ENCODE measurements around the gene ADGRB2. TPM values are rescaled to one million over a fixed set of nuclear protein-coding genes. Genes with fewer than 3 reads are reported as not detected.
A peak's percentile ranks its signal among the peaks of the same experiment; 100 is the strongest.

Gene ADGRB2
- total RNA-seq, 6 donors from 2014 or later = 0.34 to 1.9 (median 1.1) TPM

- TF ChIP-seq POLR2A (IDR thresholded peaks at IDR 0.05) = no peak
- TF ChIP-seq CTCF (IDR thresholded peaks at IDR 0.05) = no peak
- no peak for TF ChIP-seq EP300 (IDR thresholded peaks at IDR 0.05)
- TF ChIP-seq POLR2AphosphoS5 (IDR thresholded peaks at IDR 0.05) = no peak
- no peaks in the 10 kb centered on the region for H3K36me3 ChIP-seq
- H3K9me3 ChIP-seq = no peaks in the 10 kb centered on the region
- H3K4me1 ChIP-seq = peaks cover 0 to 2% (median 0%) of the 10 kb centered on the region in 4 donors
- WGBS, 2 donors = 64 to 72% methylated on average over 4 of the region's 4 CpGs
- no peak for DNase-seq
- no peak overlapping the region for H3K4me3 ChIP-seq
- H3K27me3 ChIP-seq = no peaks in the 10 kb centered on the region
- H3K27ac ChIP-seq = no peak overlapping the region
- ATAC-seq (ENCODE audit: low FRiP score in 2 of 2) = no peak
These were observed 43.3 kb upstream of the ADGRB2 start for GRCh38 chr1:31807273-31808048.

GRCh38 chr1:31805318-31805717, 41.2 kb upstream of the ADGRB2 start:
- no peaks in the 10 kb centered on the region for H3K36me3 ChIP-seq
- WGBS, 2 donors = 87 to 89% methylated on average over 6 of the region's 6 CpGs

GRCh38 chr1:31804098-31804497, 40.0 kb upstream of the ADGRB2 start:
- TF ChIP-seq POLR2A (IDR thresholded peaks at IDR 0.05) (no peak), EP300 (IDR thresholded peaks at IDR 0.05) (no peak), POLR2AphosphoS5 (IDR thresholded peaks at IDR 0.05) (no peak), CTCF (IDR thresholded peaks at IDR 0.05) (no peak)
- no peak for ATAC-seq (ENCODE audit: low FRiP score in 2 of 2)
- no peak overlapping the region for H3K27ac ChIP-seq
- WGBS, 2 donors = 61 to 74% methylated on average over 1 of the region's 1 CpG
- DNase-seq = no peak
- H3K27me3 ChIP-seq = no peaks in the 10 kb centered on the region
- no peaks in the 10 kb centered on the region for H3K9me3 ChIP-seq
- peaks cover 0 to 5% (median 0%) of the 10 kb centered on the region in 4 donors for H3K4me1 ChIP-seq
- H3K4me3 ChIP-seq = no peak overlapping the region
- H3K36me3 ChIP-seq = no peaks in the 10 kb centered on the region

More at GRCh38 chr1:31805318-31805717, 41.2 kb upstream of the ADGRB2 start:
- no peaks in the 10 kb centered on the region for H3K27me3 ChIP-seq
- H3K9me3 ChIP-seq = no peaks in the 10 kb centered on the region
- H3K4me1 ChIP-seq = peaks cover 0 to 5% (median 0%) of the 10 kb centered on the region in 4 donors
- ATAC-seq (ENCODE audit: low FRiP score in 2 of 2) (no peak), DNase-seq (peak in 1 of 2 donors; percentile 0)
- H3K4me3 ChIP-seq = no peak overlapping the region
- H3K27ac ChIP-seq = no peak overlapping the region
- TF ChIP-seq POLR2AphosphoS5 (IDR thresholded peaks at IDR 0.05) (no peak), CTCF (IDR thresholded peaks at IDR 0.05) (no peak), POLR2A (IDR thresholded peaks at IDR 0.05) (no peak), EP300 (IDR thresholded peaks at IDR 0.05) (no peak)

- WGBS, 2 donors = 90 to 93% methylated on average over 2 of the region's 2 CpGs
- no peaks in the 10 kb centered on the region for H3K27me3 ChIP-seq
- H3K36me3 ChIP-seq = no peaks in the 10 kb centered on the region
- ATAC-seq (ENCODE audit: low FRiP score in 2 of 2) (no peak), DNase-seq (no peak)
- H3K9me3 ChIP-seq = no peaks in the 10 kb centered on the region
- peaks cover 0 to 5% (median 0%) of the 10 kb centered on the region in 4 donors for H3K4me1 ChIP-seq
- TF ChIP-seq POLR2AphosphoS5 (IDR thresholded peaks at IDR 0.05) (no peak), POLR2A (IDR thresholded peaks at IDR 0.05) (no peak), CTCF (IDR thresholded peaks at IDR 0.05) (no peak), EP300 (IDR thresholded peaks at IDR 0.05) (no peak)
- no peak overlapping the region for H3K4me3 ChIP-seq
- H3K27ac ChIP-seq = no peak overlapping the region
These were observed 39.5 kb upstream of the ADGRB2 start for GRCh38 chr1:31803610-31804009.

All from upper lobe of left lung (tissue), 6 donors.